Jurkat, Clone E6-1 (cell line): Measurements from ENCODE around the gene KCND3.

ENCODE experiments used
- DNase-seq: peaks from one replicate; pipeline ENCODE4 v3.0.0-alpha.2; 2011; ENCODE audit warnings: low read depth, low spot score
- H3K4me3 ChIP-seq: 2 replicates; pipeline ENCODE4 v1.5.1; 2011; ENCODE audit warnings: mild to moderate bottlenecking, low read length, control low read depth, moderate library complexity

The KCND3 gene

DNA sequence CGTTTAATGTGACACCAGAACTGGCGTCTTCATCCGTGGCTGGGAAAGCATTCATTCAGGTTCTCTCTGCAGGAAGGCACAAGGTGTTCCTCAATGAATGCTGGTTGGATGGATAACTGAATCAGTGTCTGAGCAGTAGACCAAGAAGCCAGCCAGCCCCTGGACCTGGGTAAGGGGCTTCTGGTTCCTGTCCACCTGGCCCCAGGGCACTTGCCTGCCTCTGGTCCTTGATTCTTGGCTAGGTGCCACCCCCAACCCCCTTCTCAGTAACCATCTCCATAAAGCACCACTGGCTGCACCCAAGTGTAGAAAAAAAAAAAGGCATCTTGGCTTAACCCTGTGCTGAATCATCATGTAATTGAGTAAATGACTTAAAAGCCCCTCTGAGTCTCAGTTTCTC is 59.1 kb downstream of the KCND3 start:
- DNase-seq, result no peak
- H3K4me3 ChIP-seq, result no peak overlapping the region

- DNase-seq, result no peak
- H3K4me3 ChIP-seq, result no peak overlapping the region
These were observed 60.9 kb downstream of the KCND3 start for GRCh38 chr1:111928531-111928930.

DNA sequence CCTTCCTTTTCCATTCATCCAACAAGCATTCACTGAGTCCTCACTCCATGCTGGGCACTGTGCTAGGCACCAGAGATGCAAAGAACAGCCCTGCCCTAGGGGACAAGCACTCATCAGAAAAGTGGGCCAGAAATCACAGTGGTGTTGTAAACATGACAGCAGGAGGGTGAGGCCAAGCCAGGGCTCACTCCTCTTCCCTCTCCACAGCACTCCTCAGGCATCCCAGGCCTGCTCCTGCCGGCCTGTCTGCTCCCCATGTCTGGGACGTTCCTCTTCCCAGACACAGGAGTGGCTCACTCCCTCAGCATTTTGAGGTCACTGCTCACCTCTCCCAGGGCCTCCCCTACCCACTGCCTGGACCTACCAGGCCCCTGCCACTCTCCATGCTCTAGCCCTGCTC is 61.8 kb downstream of the KCND3 start:
- no peak for DNase-seq

GRCh38 chr1:111924786-111925185 is 64.7 kb downstream of the KCND3 start:
- no peak overlapping the region for H3K4me3 ChIP-seq

More for the DNA sequence above, 61.8 kb downstream of the KCND3 start:
- no peak overlapping the region for H3K4me3 ChIP-seq

GRCh38 chr1:111923766-111924165 is 65.7 kb downstream of the KCND3 start:
- no peak for DNase-seq
- H3K4me3 ChIP-seq, result no peak overlapping the region

More at GRCh38 chr1:111924786-111925185, 64.7 kb downstream of the KCND3 start:
- DNase-seq, result no peak

- DNase-seq, result no peak
- H3K4me3 ChIP-seq, result no peak overlapping the region
These were observed 67.5 kb downstream of the KCND3 start for GRCh38 chr1:111921948-111922347.

- DNase-seq, result no peak
- no peak overlapping the region for H3K4me3 ChIP-seq
These were observed 69.0 kb downstream of the KCND3 start for GRCh38 chr1:111920221-111921024.

- no peak overlapping the region for H3K4me3 ChIP-seq
- DNase-seq, result no peak
These were observed 77.5 kb downstream of the KCND3 start for GRCh38 chr1:111911776-111912515.

DNA sequence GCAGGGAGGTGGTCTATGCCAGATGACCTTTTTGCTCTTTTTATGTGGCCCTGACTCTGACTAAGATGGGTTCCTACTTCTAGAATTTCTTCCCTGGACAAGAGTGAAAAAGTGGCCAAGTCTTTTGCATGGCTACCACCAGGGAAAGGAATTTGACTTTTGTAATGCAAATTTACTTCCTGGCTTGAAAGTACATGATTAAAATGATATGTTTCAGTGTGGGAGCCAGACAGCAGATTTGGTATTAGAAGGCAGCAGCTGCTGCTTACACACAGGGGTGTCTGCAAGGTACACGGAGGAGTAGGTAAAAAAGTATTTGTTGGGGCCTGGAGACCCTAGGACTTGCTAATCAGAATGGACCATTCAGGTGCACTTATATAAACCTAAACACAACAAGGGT is 78.4 kb downstream of the KCND3 start:
- no peak overlapping the region for H3K4me3 ChIP-seq
- DNase-seq, result no peak

GRCh38 chr1:111909030-111909429 is 80.4 kb downstream of the KCND3 start:
- H3K4me3 ChIP-seq, result no peak overlapping the region
- no peak for DNase-seq

DNA sequence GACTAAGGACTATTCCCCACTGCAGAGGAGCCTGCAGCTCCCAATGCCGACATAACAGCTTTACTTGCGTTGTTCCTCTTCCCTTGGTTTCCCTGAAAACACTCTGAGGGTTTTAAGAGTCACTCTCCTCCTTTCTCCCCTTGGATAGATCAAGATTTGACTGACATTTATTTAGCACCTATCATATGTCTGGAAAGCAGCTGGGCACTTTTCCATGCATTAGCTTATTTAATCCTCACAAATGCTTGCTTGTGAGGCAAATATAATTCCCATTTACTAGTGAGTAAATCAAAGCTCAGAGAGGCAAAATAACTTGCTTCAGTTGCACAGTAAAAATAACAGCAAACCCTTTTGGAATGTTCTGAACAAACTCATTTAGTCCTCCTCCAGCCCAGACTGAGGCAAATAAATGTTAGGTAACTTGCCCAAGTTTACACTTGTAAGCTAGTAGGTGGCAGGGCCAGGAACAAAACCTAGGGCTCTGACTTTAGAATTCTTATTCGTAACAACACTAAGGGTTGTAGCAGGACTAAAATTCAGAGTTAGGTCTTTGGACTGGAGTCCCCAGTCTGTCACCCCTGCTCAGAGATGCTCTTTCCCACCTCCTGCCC is 81.4 kb downstream of the KCND3 start:
- DNase-seq, result no peak

GRCh38 chr1:111907321-111907720 is 82.1 kb downstream of the KCND3 start:
- no peak overlapping the region for H3K4me3 ChIP-seq
- DNase-seq, result no peak

More for the DNA sequence above, 81.4 kb downstream of the KCND3 start:
- no peak overlapping the region for H3K4me3 ChIP-seq

- no peak for DNase-seq
- no peak overlapping the region for H3K4me3 ChIP-seq
These were observed 82.7 kb downstream of the KCND3 start for GRCh38 chr1:111906816-111907215.

DNA sequence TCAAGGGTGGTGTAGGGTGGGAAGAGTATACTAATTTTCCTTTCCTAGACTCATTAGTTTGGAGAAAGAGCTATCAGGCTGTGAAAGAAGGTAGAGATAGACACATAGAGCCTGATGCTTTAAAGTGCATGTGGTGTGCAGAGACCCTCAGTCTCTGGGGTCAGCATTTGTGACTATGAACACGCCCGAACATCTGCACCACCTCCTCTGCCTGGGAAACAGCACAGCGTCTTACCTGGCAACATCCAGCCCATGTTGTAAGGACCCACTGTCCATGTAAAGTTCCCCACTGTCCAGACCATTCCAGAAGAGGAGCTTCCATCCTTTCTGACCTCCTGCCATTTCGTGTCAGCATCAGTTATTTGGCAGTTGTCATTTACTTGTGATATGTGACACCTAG is 83.4 kb downstream of the KCND3 start:
- no peak for DNase-seq
- H3K4me3 ChIP-seq, result no peak overlapping the region

GRCh38 chr1:111904478-111905218 is 84.8 kb downstream of the KCND3 start:
- H3K4me3 ChIP-seq, result no peak overlapping the region
- peak; percentile 49 for DNase-seq

- H3K4me3 ChIP-seq, result no peak overlapping the region
- DNase-seq, result no peak
These were observed 85.5 kb downstream of the KCND3 start for GRCh38 chr1:111903871-111904449.

GRCh38 chr1:111903148-111903870 is 86.2 kb downstream of the KCND3 start:
- no peak overlapping the region for H3K4me3 ChIP-seq
- DNase-seq, result no peak

- H3K4me3 ChIP-seq, result no peak overlapping the region
- DNase-seq, result no peak
These were observed 94.0 kb downstream of the KCND3 start for GRCh38 chr1:111895469-111895868.
